ENCODE results near the gene BUD31. TPM values are rescaled to one million over a fixed set of nuclear protein-coding genes. Genes with fewer than 3 reads are reported as not detected.

Gene BUD31
- total RNA-seq, 1 donor from 2014 or later, result 147 TPM

GRCh38 chr7:99461221-99461620, 52.5 kb downstream of the BUD31 start:
- peaks cover 32% of the 10 kb centered on the region for H3K4me1 Mint-ChIP-seq
- intact Hi-C loops (cut with micrococcal nuclease), result no loop called here
- no peak for DNase-seq
- H3K36me3 Mint-ChIP-seq (ENCODE audit: low read depth), result peaks cover 55% of the 10 kb centered on the region
- no peak overlapping the region for H3K4me3 Mint-ChIP-seq
- H3K9me3 Mint-ChIP-seq, result no peaks in the 10 kb centered on the region
- no peaks in the 10 kb centered on the region for H3K27me3 Mint-ChIP-seq
- no peak overlapping the region for H3K27ac Mint-ChIP-seq

GRCh38 chr7:99465421-99465768, 56.6 kb downstream of the BUD31 start:
- no peak for DNase-seq
- intact Hi-C loops (cut with micrococcal nuclease), result no loop called here
- Mint-ChIP-seq H3K36me3 (ENCODE audit: low read depth) (peaks cover 29% of the 10 kb centered on the region), H3K27ac (peak overlapping the region; percentile 82), H3K4me1 (peaks cover 26% of the 10 kb centered on the region), H3K9me3 (no peaks in the 10 kb centered on the region), H3K27me3 (peaks cover 1% of the 10 kb centered on the region), H3K4me3 (peak overlapping the region; percentile 89)

- H3K4me3 Mint-ChIP-seq, result no peak overlapping the region
- intact Hi-C loops (cut with micrococcal nuclease), result no loop called here
Measured at GRCh38 chr7:99468336-99468918, 59.7 kb downstream of the BUD31 start.

More at GRCh38 chr7:99468336-99468918, 59.7 kb downstream of the BUD31 start:
- H3K27ac Mint-ChIP-seq, result no peak overlapping the region
- H3K36me3 Mint-ChIP-seq (ENCODE audit: low read depth), result peaks cover 21% of the 10 kb centered on the region
- DNase-seq, result no peak
- H3K4me1 Mint-ChIP-seq, result peaks cover 25% of the 10 kb centered on the region
- peaks cover 1% of the 10 kb centered on the region for H3K27me3 Mint-ChIP-seq
- H3K9me3 Mint-ChIP-seq, result no peaks in the 10 kb centered on the region

Other genes starting within 250 kb of the BUD31 start
- not detected in 2 replicates for gene KPNA7, start 200.9 kb upstream of the BUD31 start, total RNA-seq
- not detected in 2 replicates for gene MYH16, start 136.1 kb upstream of the BUD31 start, total RNA-seq
- 76.0 and 80.8 TPM in 2 replicates for gene ARPC1A, start 83.1 kb upstream of the BUD31 start, total RNA-seq
- gene ARPC1B, start 34.2 kb upstream of the BUD31 start, total RNA-seq, result 248 and 250 TPM in 2 replicates
- gene PDAP1, start 372 bp upstream of the BUD31 start, total RNA-seq, result 167 and 168 TPM in 2 replicates
- gene PTCD1, start 29.8 kb downstream of the BUD31 start, total RNA-seq, result 10.5 and 10.7 TPM in 2 replicates
- 83.5 and 89.0 TPM in 2 replicates for gene CPSF4, start 30.0 kb downstream of the BUD31 start, total RNA-seq
- 380 and 393 TPM in 2 replicates for gene ATP5MF, start 57.2 kb downstream of the BUD31 start, total RNA-seq
- gene ZNF789, start 63.9 kb downstream of the BUD31 start, total RNA-seq, result 22.6 and 23.6 TPM in 2 replicates
- gene ZNF394, start 91.3 kb downstream of the BUD31 start, total RNA-seq, result 38.1 and 38.7 TPM in 2 replicates
- 7.2 TPM in 2 replicates for gene ZKSCAN5, start 95.7 kb downstream of the BUD31 start, total RNA-seq
- gene FAM200A, start 143.1 kb downstream of the BUD31 start, total RNA-seq, result 4.7 and 5.8 TPM in 2 replicates
- 76.2 and 76.4 TPM in 2 replicates for gene ZNF655, start 149.7 kb downstream of the BUD31 start, total RNA-seq
- 0.50 and 0.61 TPM in 2 replicates for gene TMEM225B, start 189.3 kb downstream of the BUD31 start, total RNA-seq
- gene ZSCAN25, start 208.0 kb downstream of the BUD31 start, total RNA-seq, result 29.4 and 30.0 TPM in 2 replicates

Data from activated CD4-positive, alpha-beta T cell treated with anti-CD3 and anti-CD28 coated beads, Interleukin-2, amount 10 ng/mL, durations not matched to agents 24 days and 14 days (primary cell).